ENCODE data around the gene P4HTM. TPM values are rescaled to one million over a fixed set of nuclear protein-coding genes. Genes with fewer than 3 reads are reported as not detected.
"Not testable (repeated sequence)": the region's sequence is repeated elsewhere in the genome, so short reads cannot be mapped to it uniquely, and the experiment has no call there.

Gene P4HTM
- total RNA-seq, 2 experiments from 2014 or later, result 45.3 to 47.6 TPM

GRCh38 chr3:49005998-49006397 lies 16.0 kb downstream of the P4HTM start:
- Mint-ChIP-seq H3K36me3 (ENCODE audit: low read depth) (peaks cover 2% of the 10 kb centered on the region), H3K4me3 (peak overlapping the region; percentile 99), H3K9me3 (no peaks in the 10 kb centered on the region), H3K27ac (peak overlapping the region; percentile 100), H3K4me1 (peaks cover 38% of the 10 kb centered on the region), H3K27me3 (no peaks in the 10 kb centered on the region)
- POLR2A ChIA-PET, result no interaction called here
- CTCF ChIA-PET, result interaction anchor here (1.6 to 4.6 kb wide), 5 partner anchors 9 to 19 kb away, joined by 5 to 100 read pairs (median 14); partner anchors contain the start of genes DALRD3 and NDUFAF3
- DNase-seq, result no peak

GRCh38 chr3:49006408-49007067 lies 16.5 kb downstream of the P4HTM start:
- H3K27ac Mint-ChIP-seq, result peak overlapping the region; percentile 100
- no peak for DNase-seq
- ChIA-PET POLR2A (interaction anchor here (0.5 to 1.9 kb wide), 9 partner anchors 10 to 554 kb away, joined by 3 to 21 read pairs (median 4); partner anchors contain the start of genes IMPDH2, NDUFAF3, P4HTM and QRICH1), CTCF (interaction anchor here (0.6 to 4.6 kb wide), 17 partner anchors 10 to 388 kb away, joined by 3 to 100 read pairs (median 4); partner anchors contain the start of genes DALRD3, IMPDH2, KLHDC8B and NDUFAF3)
- peaks cover 38% of the 10 kb centered on the region for H3K4me1 Mint-ChIP-seq
- H3K27me3 Mint-ChIP-seq, result no peaks in the 10 kb centered on the region
- H3K4me3 Mint-ChIP-seq, result peak overlapping the region; percentile 99
- peaks cover 2% of the 10 kb centered on the region for H3K36me3 Mint-ChIP-seq (ENCODE audit: low read depth)
- no peaks in the 10 kb centered on the region for H3K9me3 Mint-ChIP-seq

- no peaks in the 10 kb centered on the region for H3K9me3 Mint-ChIP-seq
- no peaks in the 10 kb centered on the region for H3K27me3 Mint-ChIP-seq
- peaks cover 37% of the 10 kb centered on the region for H3K4me1 Mint-ChIP-seq
- DNase-seq, result peak; percentile 98
- H3K4me3 Mint-ChIP-seq, result peak within 1 kb of the TSS; percentile 99
- H3K27ac Mint-ChIP-seq, result peak within 1 kb of the TSS; percentile 100
- H3K36me3 Mint-ChIP-seq (ENCODE audit: low read depth), result peaks cover 2% of the 10 kb centered on the region
- CTCF ChIA-PET, result interaction anchor here (0.6 to 4.6 kb wide), 17 partner anchors 11 to 388 kb away, joined by 3 to 100 read pairs (median 4); partner anchors contain the start of genes DALRD3, IMPDH2, KLHDC8B and NDUFAF3
- POLR2A ChIA-PET, result interaction anchor here (0.5 to 1.9 kb wide), 10 partner anchors 10 to 555 kb away, joined by 3 to 21 read pairs (median 4); partner anchors contain the start of genes IMPDH2, NDUFAF3, P4HTM and QRICH1
Measured at GRCh38 chr3:49007068-49007770, 17.2 kb downstream of the P4HTM start, which contains the start of gene WDR6. Gene WDR6 (plus strand): TSS chr3:49007391. CDS start chr3:49007432, 41 bp downstream.

GRCh38 chr3:49007771-49008528 lies 17.9 kb downstream of the P4HTM start:
- no peaks in the 10 kb centered on the region for H3K9me3 Mint-ChIP-seq
- peak; percentile 91 for DNase-seq
- peak overlapping the region; percentile 99 for H3K4me3 Mint-ChIP-seq
- peaks cover 31% of the 10 kb centered on the region for H3K4me1 Mint-ChIP-seq
- peaks cover 2% of the 10 kb centered on the region for H3K36me3 Mint-ChIP-seq (ENCODE audit: low read depth)
- ChIA-PET CTCF (interaction anchor here (0.6 to 4.6 kb wide), 13 partner anchors 12 to 381 kb away, joined by 3 to 100 read pairs (median 4); partner anchors contain the start of genes DALRD3, IMPDH2, KLHDC8B and NDUFAF3), POLR2A (interaction anchor here (0.7 to 1.9 kb wide), 7 partner anchors 9 to 462 kb away, joined by 3 to 21 read pairs (median 4); partner anchors contain the start of genes DAG1, NDUFAF3 and P4HTM)
- H3K27ac Mint-ChIP-seq, result peak overlapping the region; percentile 100
- no peaks in the 10 kb centered on the region for H3K27me3 Mint-ChIP-seq

GRCh38 chr3:49008627-49009026 lies 18.6 kb downstream of the P4HTM start:
- H3K27ac Mint-ChIP-seq, result peak overlapping the region; percentile 100
- CTCF ChIA-PET, result interaction anchor here (0.7 to 4.6 kb wide), 7 partner anchors 11 to 531 kb away, joined by 3 to 100 read pairs (median 4); partner anchors contain the start of genes ARIH2, DALRD3, IMPDH2 and NDUFAF3

GRCh38 chr3:49009396-49009795 lies 19.4 kb downstream of the P4HTM start:
- DNase-seq, result no peak
- no peak overlapping the region for H3K4me3 Mint-ChIP-seq
- no peaks in the 10 kb centered on the region for H3K27me3 Mint-ChIP-seq
- no peaks in the 10 kb centered on the region for H3K9me3 Mint-ChIP-seq
- ChIA-PET CTCF (interaction anchor here (0.5 to 4.6 kb wide), 7 partner anchors 10 to 530 kb away, joined by 3 to 100 read pairs (median 4); partner anchors contain the start of genes ARIH2, DALRD3 and NDUFAF3), POLR2A (no interaction called here)
- H3K36me3 Mint-ChIP-seq (ENCODE audit: low read depth), result peaks cover 2% of the 10 kb centered on the region
- H3K27ac Mint-ChIP-seq, result no peak overlapping the region
- peaks cover 35% of the 10 kb centered on the region for H3K4me1 Mint-ChIP-seq

More at GRCh38 chr3:49008627-49009026, 18.6 kb downstream of the P4HTM start:
- peaks cover 33% of the 10 kb centered on the region for H3K4me1 Mint-ChIP-seq
- not testable (repeated sequence) for H3K27me3 Mint-ChIP-seq; DNase-seq; H3K36me3 Mint-ChIP-seq (ENCODE audit: low read depth); H3K9me3 Mint-ChIP-seq
- POLR2A ChIA-PET, result interaction anchor here (0.7 kb wide), 1 partner anchor 461 kb away, joined by 3 read pairs; the partner anchor contains the start of gene DAG1
- peak overlapping the region; percentile 99 for H3K4me3 Mint-ChIP-seq

GRCh38 chr3:49012441-49013017 lies 22.5 kb downstream of the P4HTM start:
- POLR2A ChIA-PET, result no interaction called here
- no peak overlapping the region for H3K27ac Mint-ChIP-seq

GRCh38 chr3:49013113-49013737 lies 23.2 kb downstream of the P4HTM start:
- Mint-ChIP-seq H3K4me1 (peaks cover 35% of the 10 kb centered on the region), H3K27ac (no peak overlapping the region), H3K36me3 (ENCODE audit: low read depth) (peaks cover 16% of the 10 kb centered on the region), H3K4me3 (no peak overlapping the region), H3K27me3 (no peaks in the 10 kb centered on the region), H3K9me3 (no peaks in the 10 kb centered on the region)
- ChIA-PET POLR2A (no interaction called here), CTCF (interaction anchor here (1.3 to 3.3 kb wide), 4 partner anchors 9 to 25 kb away, joined by 3 to 28 read pairs (median 7); partner anchors contain the start of genes NDUFAF3 and P4HTM)
- DNase-seq, result no peak

More at GRCh38 chr3:49012441-49013017, 22.5 kb downstream of the P4HTM start:
- H3K4me3 Mint-ChIP-seq, result no peak overlapping the region
- CTCF ChIA-PET, result interaction anchor here (1.8 to 3.3 kb wide), 2 partner anchors 9 to 24 kb away, joined by 9 to 28 read pairs; partner anchors contain the start of gene NDUFAF3
- peaks cover 17% of the 10 kb centered on the region for H3K36me3 Mint-ChIP-seq (ENCODE audit: low read depth)
- H3K4me1 Mint-ChIP-seq, result peaks cover 36% of the 10 kb centered on the region
- no peaks in the 10 kb centered on the region for H3K9me3 Mint-ChIP-seq
- no peak for DNase-seq
- H3K27me3 Mint-ChIP-seq, result no peaks in the 10 kb centered on the region

- no peaks in the 10 kb centered on the region for H3K9me3 Mint-ChIP-seq
- H3K4me3 Mint-ChIP-seq, result no peak overlapping the region
- DNase-seq, result peak; percentile 53
- no peak overlapping the region for H3K27ac Mint-ChIP-seq
- H3K36me3 Mint-ChIP-seq (ENCODE audit: low read depth), result peaks cover 17% of the 10 kb centered on the region
- CTCF ChIA-PET, result interaction anchor here (0.8 to 3.3 kb wide), 8 partner anchors 8 to 457 kb away, joined by 3 to 28 read pairs (median 4); partner anchors contain the start of genes IMPDH2, NDUFAF3 and P4HTM
- POLR2A ChIA-PET, result no interaction called here
- H3K4me1 Mint-ChIP-seq, result peaks cover 31% of the 10 kb centered on the region
- H3K27me3 Mint-ChIP-seq, result no peaks in the 10 kb centered on the region
Measured at GRCh38 chr3:49013738-49014660, 24.0 kb downstream of the P4HTM start.

GRCh38 chr3:49015072-49015471 lies 25.0 kb downstream of the P4HTM start:
- H3K4me1 Mint-ChIP-seq, result peaks cover 32% of the 10 kb centered on the region
- DNase-seq, result no peak
- no peak overlapping the region for H3K27ac Mint-ChIP-seq
- ChIA-PET POLR2A (no interaction called here), CTCF (interaction anchor here (2.0 to 9.3 kb wide), 2 partner anchors 7 to 9 kb away, joined by 6 to 100 read pairs; partner anchors contain the start of gene WDR6)
- peaks cover 17% of the 10 kb centered on the region for H3K36me3 Mint-ChIP-seq (ENCODE audit: low read depth)
- H3K27me3 Mint-ChIP-seq, result no peaks in the 10 kb centered on the region
- no peak overlapping the region for H3K4me3 Mint-ChIP-seq
- no peaks in the 10 kb centered on the region for H3K9me3 Mint-ChIP-seq

Measured in activated CD4-positive, alpha-beta T cell treated with anti-CD3 and anti-CD28 coated beads, Interleukin-2, amount 10 ng/mL, durations not matched to agents 7 days and 5 days (primary cell).